GM19468 (cell line): ENCODE measurements around the gene KRTAP20-1.

ENCODE experiments used
- ATAC-seq: cut with Tn5 transposase; IDR thresholded peaks from one replicate; pipeline ENCODE4 v1.9.1; 2021; ENCODE audit warnings: mild to moderate bottlenecking, moderate library complexity, moderate number of reproducible peaks; ENCODE audit not compliant: unreplicated experiment; ENCODE audit errors: extremely low read depth

KRTAP20-1 gene

GRCh38 chr21:30638686-30639085 is 22.5 kb downstream of the KRTAP20-1 start:
- no peak for ATAC-seq

GRCh38 chr21:30642564-30642963 is 26.3 kb downstream of the KRTAP20-1 start, which contains the start of gene KRTAP20-3:
Gene KRTAP20-3 (plus strand): TSS chr21:30642864.
- no peak for ATAC-seq

GRCh38 chr21:30646904-30647414 is 30.7 kb downstream of the KRTAP20-1 start:
- no peak for ATAC-seq

- no peak for ATAC-seq
Measured at GRCh38 chr21:30652891-30653290, 36.7 kb downstream of the KRTAP20-1 start.
